ENCODE data around the gene CD109. TPM values are rescaled to one million over a fixed set of nuclear protein-coding genes. Genes with fewer than 3 reads are reported as not detected.

CD109 gene
- total RNA-seq, result 24.4 and 26.1 TPM in 2 replicates

- Mint-ChIP-seq H3K36me3 (ENCODE audit: low read depth) (peaks cover 33% of the 10 kb centered on the region), H3K4me3 (ENCODE audit: low read depth) (peak within 1 kb of the TSS; percentile 86), H3K4me1 (ENCODE audit: low read depth) (peaks cover 50% of the 10 kb centered on the region), H3K27ac (peak within 1 kb of the TSS; percentile 98), H3K9me3 (peaks cover 5% of the 10 kb centered on the region), H3K27me3 (ENCODE audit: low read depth) (no peaks in the 10 kb centered on the region)
- intact Hi-C loops (cut with micrococcal nuclease), result loop anchor here (1.0 to 2.0 kb wide), 6 partner anchors 8 to 175 kb away; partner anchors contain the start of genes EEF1A1 and SLC17A5
- DNase-seq (ENCODE audit: low spot score), result peak; percentile 71
Observed at GRCh38 chr6:73695619-73696421, at the start of gene CD109. CD109 (plus strand) TSS chr6:73696203; CDS start chr6:73696216, 13 bp downstream.

GRCh38 chr6:73648166-73648565 is 47.8 kb upstream of the CD109 start:
- H3K27ac Mint-ChIP-seq, result no peak overlapping the region
- H3K9me3 Mint-ChIP-seq, result no peaks in the 10 kb centered on the region
- no peak for DNase-seq (ENCODE audit: low spot score)
- H3K4me3 Mint-ChIP-seq (ENCODE audit: low read depth), result no peak overlapping the region
- H3K4me1 Mint-ChIP-seq (ENCODE audit: low read depth), result peaks cover 16% of the 10 kb centered on the region
- intact Hi-C loops (cut with micrococcal nuclease), result no loop called here
- H3K27me3 Mint-ChIP-seq (ENCODE audit: low read depth), result no peaks in the 10 kb centered on the region
- peaks cover 15% of the 10 kb centered on the region for H3K36me3 Mint-ChIP-seq (ENCODE audit: low read depth)

GRCh38 chr6:73649783-73650182 is 46.2 kb upstream of the CD109 start:
- no peak overlapping the region for H3K27ac Mint-ChIP-seq
- DNase-seq (ENCODE audit: low spot score), result no peak
- peaks cover 15% of the 10 kb centered on the region for H3K36me3 Mint-ChIP-seq (ENCODE audit: low read depth)
- no peaks in the 10 kb centered on the region for H3K27me3 Mint-ChIP-seq (ENCODE audit: low read depth)
- H3K4me1 Mint-ChIP-seq (ENCODE audit: low read depth), result peaks cover 18% of the 10 kb centered on the region
- intact Hi-C loops (cut with micrococcal nuclease), result no loop called here
- no peaks in the 10 kb centered on the region for H3K9me3 Mint-ChIP-seq
- H3K4me3 Mint-ChIP-seq (ENCODE audit: low read depth), result no peak overlapping the region

- Mint-ChIP-seq H3K27ac (peak overlapping the region; percentile 98), H3K4me1 (ENCODE audit: low read depth) (peaks cover 33% of the 10 kb centered on the region), H3K9me3 (no peaks in the 10 kb centered on the region), H3K4me3 (ENCODE audit: low read depth) (peak overlapping the region; percentile 96), H3K36me3 (ENCODE audit: low read depth) (peaks cover 8% of the 10 kb centered on the region), H3K27me3 (ENCODE audit: low read depth) (no peaks in the 10 kb centered on the region)
- DNase-seq (ENCODE audit: low spot score), result peak; percentile 71
- intact Hi-C loops (cut with micrococcal nuclease), result loop anchor here (1.0 to 2.0 kb wide), 2 partner anchors 42 to 190 kb away; no protein-coding TSS in a partner anchor
Observed at GRCh38 chr6:73652637-73653570, 43.1 kb upstream of the CD109 start.

- intact Hi-C loops (cut with micrococcal nuclease), result loop anchor here (1.0 to 2.0 kb wide), 5 partner anchors 42 to 191 kb away; partner anchors contain the start of gene EEF1A1
- peak within 1 kb of the TSS; percentile 96 for H3K4me3 Mint-ChIP-seq (ENCODE audit: low read depth)
- DNase-seq (ENCODE audit: low spot score), result peak; percentile 82
- H3K27me3 Mint-ChIP-seq (ENCODE audit: low read depth), result no peaks in the 10 kb centered on the region
- H3K4me1 Mint-ChIP-seq (ENCODE audit: low read depth), result peaks cover 35% of the 10 kb centered on the region
- H3K9me3 Mint-ChIP-seq, result no peaks in the 10 kb centered on the region
- peaks cover 5% of the 10 kb centered on the region for H3K36me3 Mint-ChIP-seq (ENCODE audit: low read depth)
- peak within 1 kb of the TSS; percentile 98 for H3K27ac Mint-ChIP-seq
Observed at GRCh38 chr6:73653571-73654424, 42.2 kb upstream of the CD109 start, which contains the start of gene SLC17A5. SLC17A5 (minus strand) TSS chr6:73653992; CDS start chr6:73653886, 106 bp downstream.

GRCh38 chr6:73655341-73655917 is 40.6 kb upstream of the CD109 start:
- Mint-ChIP-seq H3K36me3 (ENCODE audit: low read depth) (no peaks in the 10 kb centered on the region), H3K4me3 (ENCODE audit: low read depth) (peak overlapping the region; percentile 72), H3K27ac (peak overlapping the region; percentile 52), H3K4me1 (ENCODE audit: low read depth) (peaks cover 32% of the 10 kb centered on the region), H3K27me3 (ENCODE audit: low read depth) (no peaks in the 10 kb centered on the region), H3K9me3 (no peaks in the 10 kb centered on the region)
- no peak for DNase-seq (ENCODE audit: low spot score)
- intact Hi-C loops (cut with micrococcal nuclease), result loop anchor here (2.0 kb wide), 2 partner anchors 73 to 75 kb away; no protein-coding TSS in a partner anchor

GRCh38 chr6:73656531-73657145 is 39.4 kb upstream of the CD109 start:
- no peak for DNase-seq (ENCODE audit: low spot score)
- Mint-ChIP-seq H3K27ac (no peak overlapping the region), H3K4me1 (ENCODE audit: low read depth) (peaks cover 32% of the 10 kb centered on the region), H3K27me3 (ENCODE audit: low read depth) (no peaks in the 10 kb centered on the region), H3K9me3 (no peaks in the 10 kb centered on the region), H3K4me3 (ENCODE audit: low read depth) (no peak overlapping the region), H3K36me3 (ENCODE audit: low read depth) (no peaks in the 10 kb centered on the region)
- intact Hi-C loops (cut with micrococcal nuclease), result no loop called here

- intact Hi-C loops (cut with micrococcal nuclease), result no loop called here
- no peak for DNase-seq (ENCODE audit: low spot score)
- Mint-ChIP-seq H3K27me3 (ENCODE audit: low read depth) (no peaks in the 10 kb centered on the region), H3K4me1 (ENCODE audit: low read depth) (peaks cover 30% of the 10 kb centered on the region), H3K36me3 (ENCODE audit: low read depth) (no peaks in the 10 kb centered on the region), H3K4me3 (ENCODE audit: low read depth) (no peak overlapping the region), H3K27ac (no peak overlapping the region), H3K9me3 (no peaks in the 10 kb centered on the region)
Observed at GRCh38 chr6:73657201-73657600, 38.8 kb upstream of the CD109 start.

- peaks cover 35% of the 10 kb centered on the region for H3K4me1 Mint-ChIP-seq (ENCODE audit: low read depth)
Observed at GRCh38 chr6:73664701-73665100, 31.3 kb upstream of the CD109 start.

GRCh38 chr6:73665686-73666319 is 30.2 kb upstream of the CD109 start:
- no peaks in the 10 kb centered on the region for H3K9me3 Mint-ChIP-seq
- H3K36me3 Mint-ChIP-seq (ENCODE audit: low read depth), result no peaks in the 10 kb centered on the region
- peak overlapping the region; percentile 18 for H3K27ac Mint-ChIP-seq
- no peak overlapping the region for H3K4me3 Mint-ChIP-seq (ENCODE audit: low read depth)
- no peak for DNase-seq (ENCODE audit: low spot score)
- peaks cover 10% of the 10 kb centered on the region for H3K27me3 Mint-ChIP-seq (ENCODE audit: low read depth)
- intact Hi-C loops (cut with micrococcal nuclease), result loop anchor here (5.0 kb wide), 2 partner anchors 36 to 136 kb away; no protein-coding TSS in a partner anchor
- peaks cover 35% of the 10 kb centered on the region for H3K4me1 Mint-ChIP-seq (ENCODE audit: low read depth)

More at GRCh38 chr6:73664701-73665100, 31.3 kb upstream of the CD109 start:
- Mint-ChIP-seq H3K27me3 (ENCODE audit: low read depth) (peaks cover 2% of the 10 kb centered on the region), H3K27ac (no peak overlapping the region), H3K36me3 (ENCODE audit: low read depth) (no peaks in the 10 kb centered on the region), H3K9me3 (no peaks in the 10 kb centered on the region), H3K4me3 (ENCODE audit: low read depth) (no peak overlapping the region)
- no peak for DNase-seq (ENCODE audit: low spot score)
- intact Hi-C loops (cut with micrococcal nuclease), result loop anchor here (5.0 kb wide), 2 partner anchors 38 to 138 kb away; no protein-coding TSS in a partner anchor

GRCh38 chr6:73666393-73666792 is 29.6 kb upstream of the CD109 start:
- Mint-ChIP-seq H3K27ac (no peak overlapping the region), H3K36me3 (ENCODE audit: low read depth) (no peaks in the 10 kb centered on the region), H3K27me3 (ENCODE audit: low read depth) (peaks cover 11% of the 10 kb centered on the region), H3K4me3 (ENCODE audit: low read depth) (no peak overlapping the region), H3K4me1 (ENCODE audit: low read depth) (peaks cover 35% of the 10 kb centered on the region), H3K9me3 (no peaks in the 10 kb centered on the region)
- no peak for DNase-seq (ENCODE audit: low spot score)
- intact Hi-C loops (cut with micrococcal nuclease), result loop anchor here (5.0 kb wide), 2 partner anchors 36 to 136 kb away; no protein-coding TSS in a partner anchor

Measured in activated T-helper 2 cell treated with anti-CD3 and anti-CD28 coated beads, Interferon-gamma antibody, Interleukin-2, Interleukin-4, amounts not matched to agents 10 μg/mL and 5 μg/mL and 100 μg/mL, durations not matched to agents 14 hours and 24 hours and 36 hours (primary cell).